GM21723 (cell line): ENCODE data around the gene MSI2.

Experiments
- ATAC-seq: cut with Tn5 transposase; IDR thresholded peaks from one replicate; pipeline ENCODE4 v1.9.1; 2021; ENCODE audit warnings: mild to moderate bottlenecking, moderate library complexity; ENCODE audit not compliant: unreplicated experiment

The MSI2 gene

GRCh38 chr17:57425903-57426880, 169.9 kb downstream of the MSI2 start:
- ATAC-seq: no peak

GRCh38 chr17:57429966-57430365, 173.6 kb downstream of the MSI2 start:
- no peak for ATAC-seq

GRCh38 chr17:57431415-57431814, 175.1 kb downstream of the MSI2 start:
- no peak for ATAC-seq

GRCh38 chr17:57432507-57433277, 176.4 kb downstream of the MSI2 start:
- no peak for ATAC-seq

GRCh38 chr17:57433452-57433851, 177.1 kb downstream of the MSI2 start:
- no peak for ATAC-seq

- no peak for ATAC-seq
Measured at GRCh38 chr17:57434361-57434760, 178.0 kb downstream of the MSI2 start.

GRCh38 chr17:57436565-57436964, 180.2 kb downstream of the MSI2 start:
- ATAC-seq: no peak

GRCh38 chr17:57438066-57438731, 181.9 kb downstream of the MSI2 start:
- ATAC-seq: no peak

- no peak for ATAC-seq
Measured at GRCh38 chr17:57439651-57440050, 183.3 kb downstream of the MSI2 start.

- peak; percentile 48 for ATAC-seq
Measured at GRCh38 chr17:57440522-57441269, 184.4 kb downstream of the MSI2 start.

GRCh38 chr17:57441270-57441600, 184.9 kb downstream of the MSI2 start:
- ATAC-seq: peak; percentile 35

- ATAC-seq: no peak
Measured at GRCh38 chr17:57442401-57442823, 186.1 kb downstream of the MSI2 start.

- ATAC-seq: no peak
Measured at GRCh38 chr17:57442914-57443571, 186.7 kb downstream of the MSI2 start.

GRCh38 chr17:57443781-57444180, 187.5 kb downstream of the MSI2 start:
- ATAC-seq: no peak

GRCh38 chr17:57444682-57445450, 188.5 kb downstream of the MSI2 start:
- ATAC-seq: no peak

GRCh38 chr17:57445772-57446472, 189.6 kb downstream of the MSI2 start:
- ATAC-seq: no peak

GRCh38 chr17:57447357-57447989, 191.2 kb downstream of the MSI2 start:
- no peak for ATAC-seq
